Measurements from ENCODE around the gene PRIM2.

DNA sequence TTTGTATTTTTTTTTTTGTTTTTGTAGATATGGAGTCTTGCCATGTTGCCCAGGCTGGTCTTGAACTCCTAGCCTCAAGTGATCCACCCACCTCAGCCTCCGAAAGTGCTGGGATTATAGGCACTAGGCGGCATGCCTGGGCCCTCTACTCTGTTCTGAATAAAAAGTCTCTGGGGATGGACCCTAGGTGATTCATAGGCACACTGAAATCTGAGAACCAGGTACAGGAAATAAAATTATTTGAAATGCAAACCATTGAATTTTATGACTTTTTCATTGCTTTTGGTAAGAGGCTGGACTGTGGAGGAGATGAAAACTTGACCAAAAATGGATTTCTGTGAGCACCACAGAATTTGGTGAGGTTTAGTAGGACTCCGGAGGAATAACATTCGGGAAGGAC lies 117.5 kb downstream of the PRIM2 start:
- TF ChIP-seq, protein P1, sequence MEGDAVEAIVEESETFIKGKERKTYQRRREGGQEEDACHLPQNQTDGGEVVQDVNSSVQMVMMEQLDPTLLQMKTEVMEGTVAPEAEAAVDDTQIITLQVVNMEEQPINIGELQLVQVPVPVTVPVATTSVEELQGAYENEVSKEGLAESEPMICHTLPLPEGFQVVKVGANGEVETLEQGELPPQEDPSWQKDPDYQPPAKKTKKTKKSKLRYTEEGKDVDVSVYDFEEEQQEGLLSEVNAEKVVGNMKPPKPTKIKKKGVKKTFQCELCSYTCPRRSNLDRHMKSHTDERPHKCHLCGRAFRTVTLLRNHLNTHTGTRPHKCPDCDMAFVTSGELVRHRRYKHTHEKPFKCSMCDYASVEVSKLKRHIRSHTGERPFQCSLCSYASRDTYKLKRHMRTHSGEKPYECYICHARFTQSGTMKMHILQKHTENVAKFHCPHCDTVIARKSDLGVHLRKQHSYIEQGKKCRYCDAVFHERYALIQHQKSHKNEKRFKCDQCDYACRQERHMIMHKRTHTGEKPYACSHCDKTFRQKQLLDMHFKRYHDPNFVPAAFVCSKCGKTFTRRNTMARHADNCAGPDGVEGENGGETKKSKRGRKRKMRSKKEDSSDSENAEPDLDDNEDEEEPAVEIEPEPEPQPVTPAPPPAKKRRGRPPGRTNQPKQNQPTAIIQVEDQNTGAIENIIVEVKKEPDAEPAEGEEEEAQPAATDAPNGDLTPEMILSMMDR (IDR thresholded peaks at IDR 0.05) = no peak
- TF ChIP-seq POLR2A (IDR thresholded peaks at IDR 0.05) = no peak
